Body of pancreas (tissue), 4 donors: ENCODE results near the gene NBAS. TPM values are rescaled to one million over a fixed set of nuclear protein-coding genes. Genes with fewer than 3 reads are reported as not detected.

Experiments used
- ATAC-seq: fragments of 150-250 bp; one replicate; pipeline ENCODE4 v1.9.1; 2016
- DNase-seq, 4 donors: peaks; one replicate each; pipeline ENCODE4 v3.0.0-alpha.2; 2019
- H3K27ac ChIP-seq, 4 donors: fragments of 200-600 bp; sonication (generic); 1 replicate in 3 of 4; 2 replicates in 1 of 4; pipeline versions ENCODE4 v1.5.1 to v1.6.1; 2016 to 2019; ENCODE audit warnings: mild to moderate bottlenecking in 1 of 4, mixed read lengths in 1 of 4, moderate library complexity in 1 of 4
- H3K27me3 ChIP-seq, 2 donors: fragments of 200-600 bp; sonication (generic); one replicate each; pipeline ENCODE4 v1.6.0; 2016; ENCODE audit warnings: mild to moderate bottlenecking in 1 of 2
- H3K36me3 ChIP-seq, 2 donors: fragments of 200-600 bp; sonication (generic); replicated peaks in 1 of 2; 2 replicates each; pipeline ENCODE4 v1.5.1; 2016; ENCODE audit warnings: low read depth in 2 of 2; ENCODE audit not compliant: insufficient read depth in 1 of 2
- H3K4me1 ChIP-seq: fragments of 200-600 bp; sonication (generic); one replicate; pipeline ENCODE4 v1.6.0; 2016
- H3K4me3 ChIP-seq, 2 donors: fragments of 200-600 bp; sonication (generic); 1 replicate in 1 of 2; 2 replicates in 1 of 2; pipeline ENCODE4 v1.5.1; 2016 to 2019
- H3K9me3 ChIP-seq, 3 donors: fragments of 200-600 bp; sonication (generic); 1 replicate in 2 of 3; 2 replicates in 1 of 3; pipeline ENCODE4 v1.5.1; 2016
- POLR2A ChIP-seq, 3 donors: fragments of 450-650 bp; IDR thresholded peaks; one replicate each; pipeline ENCODE4 v1.6.1; 2016; ENCODE audit warnings: antibody characterized with exemption in 3 of 3, mild to moderate bottlenecking in 2 of 3
- WGBS, 2 donors: methylation state at CpG; one replicate each; pipeline ENCODE4 v1.1.5; 2017; 5-methylcytosine and 5-hydroxymethylcytosine counted together
- intact Hi-C: fragments of 100-400 bp; cut with DNase I; formaldehyde crosslinking; loops from one replicate; pipeline ENCODE4 v1.15.1; 2023
- total RNA-seq, 2 donors: library from RNA; depleted of rRNA; stranded (reverse); fragments of >200 nt; gene quantifications; one replicate each; pipeline ENCODE4 v1.1.0, GENCODE V29; 2016
- TF ChIP-seq, protein P1 (sequence below), 7 experiments: fragments of 450-650 bp in 4 of 7; fragments of 200-600 bp in 3 of 7; sonication (generic) in 3 of 7; IDR thresholded peaks; one replicate each; pipeline ENCODE4 v1.5.1; 2016 to 2019; ENCODE audit warnings: antibody characterized with exemption in 7 of 7

The NBAS gene
- total RNA-seq, 2 donors from 2014 or later: 34.0 to 35.9 TPM

GRCh38 chr2:15432642-15433256 lies 128.4 kb downstream of the NBAS start:
- Histone ChIP-seq H3K4me3 (no peak overlapping the region), H3K27me3 (no peaks in the 10 kb centered on the region), H3K4me1 (no peaks in the 10 kb centered on the region), H3K27ac (no peak overlapping the region), H3K9me3 (no peaks in the 10 kb centered on the region), H3K36me3 (no peaks in the 10 kb centered on the region)
- intact Hi-C loops: no loop called here
- DNase-seq (no peak), ATAC-seq (no peak)
- TF ChIP-seq, protein P1, sequence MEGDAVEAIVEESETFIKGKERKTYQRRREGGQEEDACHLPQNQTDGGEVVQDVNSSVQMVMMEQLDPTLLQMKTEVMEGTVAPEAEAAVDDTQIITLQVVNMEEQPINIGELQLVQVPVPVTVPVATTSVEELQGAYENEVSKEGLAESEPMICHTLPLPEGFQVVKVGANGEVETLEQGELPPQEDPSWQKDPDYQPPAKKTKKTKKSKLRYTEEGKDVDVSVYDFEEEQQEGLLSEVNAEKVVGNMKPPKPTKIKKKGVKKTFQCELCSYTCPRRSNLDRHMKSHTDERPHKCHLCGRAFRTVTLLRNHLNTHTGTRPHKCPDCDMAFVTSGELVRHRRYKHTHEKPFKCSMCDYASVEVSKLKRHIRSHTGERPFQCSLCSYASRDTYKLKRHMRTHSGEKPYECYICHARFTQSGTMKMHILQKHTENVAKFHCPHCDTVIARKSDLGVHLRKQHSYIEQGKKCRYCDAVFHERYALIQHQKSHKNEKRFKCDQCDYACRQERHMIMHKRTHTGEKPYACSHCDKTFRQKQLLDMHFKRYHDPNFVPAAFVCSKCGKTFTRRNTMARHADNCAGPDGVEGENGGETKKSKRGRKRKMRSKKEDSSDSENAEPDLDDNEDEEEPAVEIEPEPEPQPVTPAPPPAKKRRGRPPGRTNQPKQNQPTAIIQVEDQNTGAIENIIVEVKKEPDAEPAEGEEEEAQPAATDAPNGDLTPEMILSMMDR (IDR thresholded peaks at IDR 0.05): no peak
- TF ChIP-seq POLR2A (IDR thresholded peaks at IDR 0.05): no peak
- 74 to 83% methylated on average over 5 of the region's 5 CpGs for WGBS, 2 donors

DNA sequence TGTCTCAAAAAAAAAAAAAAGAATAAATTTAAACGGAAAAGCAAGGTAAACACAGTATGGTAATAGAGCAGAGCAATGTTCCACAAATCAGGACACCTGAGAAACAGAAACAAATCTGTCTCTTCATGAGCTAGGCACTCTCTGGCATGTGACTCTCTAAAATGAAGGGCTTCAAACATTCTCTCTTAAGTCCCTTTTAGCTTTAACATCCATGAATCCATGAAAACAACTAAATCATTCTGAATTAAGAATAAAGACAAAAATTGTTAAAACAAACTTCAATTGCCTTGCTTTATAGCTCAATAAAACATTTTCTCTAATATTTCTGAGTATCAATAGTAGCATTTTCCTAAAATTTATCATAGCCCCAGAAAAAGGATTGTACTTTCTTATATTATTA lies 132.1 kb downstream of the NBAS start:
- H3K4me3 ChIP-seq: no peak overlapping the region
- peaks cover 0 to 2% of the 10 kb centered on the region in 2 donors for H3K36me3 ChIP-seq
- DNase-seq (no peak), ATAC-seq (no peak)
- no peak overlapping the region for H3K27ac ChIP-seq
- 59% methylated on average over 1 of the region's 1 CpG for WGBS, 2 donors
- H3K9me3 ChIP-seq: no peaks in the 10 kb centered on the region
- intact Hi-C loops: no loop called here
- TF ChIP-seq POLR2A (IDR thresholded peaks at IDR 0.05): no peak
- TF ChIP-seq, protein P1 (IDR thresholded peaks at IDR 0.05): no peak
- H3K4me1 ChIP-seq: no peaks in the 10 kb centered on the region
- no peaks in the 10 kb centered on the region for H3K27me3 ChIP-seq

DNA sequence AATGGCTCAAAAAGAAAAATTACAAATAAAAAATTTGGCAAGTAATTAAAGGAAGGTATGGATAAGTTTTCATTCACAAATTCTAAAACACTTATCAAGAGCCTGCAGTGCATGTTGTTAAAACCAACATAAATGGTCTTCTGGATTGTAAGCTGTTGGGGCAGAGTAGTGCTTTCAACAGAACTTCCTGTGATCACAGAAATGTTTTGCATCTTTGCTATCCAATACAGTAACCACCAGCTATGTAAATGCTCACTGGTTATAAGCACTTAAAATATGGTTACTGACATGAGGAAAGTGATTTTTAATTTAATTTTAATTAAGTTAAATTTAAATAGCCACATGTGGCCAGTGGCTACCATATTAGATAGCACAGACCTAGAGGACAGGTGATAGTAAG lies 133.1 kb downstream of the NBAS start:
- intact Hi-C loops: no loop called here

GRCh38 chr2:15426606-15427005 lies 134.5 kb downstream of the NBAS start:
- DNase-seq (no peak), ATAC-seq (no peak)
- no peak for TF ChIP-seq POLR2A (IDR thresholded peaks at IDR 0.05)
- no peaks in the 10 kb centered on the region for H3K9me3 ChIP-seq
- H3K27ac ChIP-seq: no peak overlapping the region
- no peak overlapping the region for H3K4me3 ChIP-seq
- 85 to 91% methylated on average over 5 of the region's 5 CpGs for WGBS, 2 donors
- intact Hi-C loops: no loop called here
- H3K4me1 ChIP-seq: no peaks in the 10 kb centered on the region
- H3K36me3 ChIP-seq: peaks cover 0 to 2% of the 10 kb centered on the region in 2 donors
- H3K27me3 ChIP-seq: no peaks in the 10 kb centered on the region

More for the DNA sequence above, 133.1 kb downstream of the NBAS start:
- DNase-seq: no peak
- ATAC-seq: no peak
- H3K4me1 ChIP-seq: no peaks in the 10 kb centered on the region
- no peak overlapping the region for H3K4me3 ChIP-seq
- TF ChIP-seq, protein P1 (IDR thresholded peaks at IDR 0.05): no peak
- no peak for TF ChIP-seq POLR2A (IDR thresholded peaks at IDR 0.05)
- H3K27me3 ChIP-seq: no peaks in the 10 kb centered on the region
- H3K36me3 ChIP-seq: peaks cover 0 to 2% of the 10 kb centered on the region in 2 donors
- no peaks in the 10 kb centered on the region for H3K9me3 ChIP-seq
- no peak overlapping the region for H3K27ac ChIP-seq

DNA sequence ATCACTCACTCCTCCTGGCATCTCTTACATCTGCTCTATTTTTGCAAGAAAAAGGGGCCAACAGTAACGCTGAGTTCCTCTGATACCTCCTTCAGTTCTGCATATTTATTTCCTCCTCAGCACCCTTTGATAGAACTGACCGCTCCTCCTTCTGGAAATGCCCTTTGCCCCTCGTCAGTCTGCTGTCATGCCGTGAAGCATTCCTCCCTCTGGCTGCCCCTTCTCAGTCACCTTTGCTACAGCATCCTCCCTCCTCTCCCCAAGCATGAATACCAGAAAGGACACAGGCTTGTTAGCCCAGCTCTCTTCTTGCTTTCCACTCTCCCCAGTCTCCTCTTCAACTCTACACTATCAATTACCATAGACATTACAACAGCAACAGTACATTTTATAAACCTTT lies 135.4 kb downstream of the NBAS start:
- Histone ChIP-seq H3K36me3 (peaks cover 0 to 2% of the 10 kb centered on the region in 2 donors), H3K9me3 (no peaks in the 10 kb centered on the region), H3K27ac (no peak overlapping the region), H3K4me1 (no peaks in the 10 kb centered on the region), H3K4me3 (no peak overlapping the region), H3K27me3 (no peaks in the 10 kb centered on the region)
- DNase-seq: no peak
- WGBS, 2 donors: 82 to 84% methylated on average over 4 of the region's 4 CpGs
- intact Hi-C loops: no loop called here
- TF ChIP-seq POLR2A (IDR thresholded peaks at IDR 0.05): no peak
- TF ChIP-seq, protein P1 (IDR thresholded peaks at IDR 0.05): no peak
- no peak for ATAC-seq
